ENCODE data around the gene TEKTIP1. TPM values are rescaled to one million over a fixed set of nuclear protein-coding genes. Genes with fewer than 3 reads are reported as not detected.
A peak's percentile ranks its signal among the peaks of the same experiment; 100 is the strongest.
"Not testable (repeated sequence)": the region's sequence is repeated elsewhere in the genome, so short reads cannot be mapped to it uniquely, and the experiment has no call there.

TEKTIP1 gene
- total and polyA plus RNA-seq, 2 of the 4 experiments (the other 2 are of a cell fraction) = not detected

DNA sequence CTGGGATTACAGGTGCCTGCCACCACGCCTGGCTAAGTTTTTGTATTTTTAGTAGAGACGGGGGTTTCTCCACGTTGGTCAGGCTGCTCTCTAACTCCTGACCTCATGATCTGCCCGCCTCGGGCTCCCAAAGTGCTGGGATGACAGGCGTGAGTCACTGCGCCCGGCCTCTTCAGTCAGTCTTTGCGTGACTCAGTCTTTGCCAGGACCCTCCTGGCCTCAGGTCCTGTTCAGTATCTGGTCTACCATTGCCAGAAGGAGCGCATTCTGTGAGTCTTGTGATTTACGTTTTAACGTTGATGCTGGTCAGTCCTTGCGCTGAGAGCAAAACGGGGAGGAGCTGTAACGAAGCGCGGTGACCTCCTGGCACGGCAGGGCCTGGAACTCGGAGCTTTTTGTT is 26.2 kb downstream of the TEKTIP1 start:
- H3K27me3 ChIP-seq (ENCODE audit: control insufficient read depth, insufficient read depth, low read length) = no peaks in the 10 kb centered on the region
- H2BK15ac ChIP-seq (ENCODE audit: low read depth, low read length) = no peak overlapping the region
- H3K27ac ChIP-seq (ENCODE audit: insufficient read depth, low read length) = no peak overlapping the region
- H3K18ac ChIP-seq (ENCODE audit: low read depth, low read length) = no peak overlapping the region
- in situ Hi-C loops (cut with MboI; ENCODE audit: low sequenced_read_pairs) = no loop called here
- intact Hi-C loops (cut with micrococcal nuclease) = no loop called here
- ATAC-seq (ENCODE audit: low read depth) (no peak), DNase-seq (peak; percentile 28)
- no peaks in the 10 kb centered on the region for H3K79me1 ChIP-seq (ENCODE audit: low read depth in 1 of 2, low read length in 2 of 2)
- no peak overlapping the region for H2BK120ac ChIP-seq (ENCODE audit: low read depth, low read length)
- H3K56ac ChIP-seq (ENCODE audit: extremely low read depth, insufficient read depth, low read length) = no peak overlapping the region
- no peak overlapping the region for H2BK20ac ChIP-seq (ENCODE audit: low read depth, low read length)
- no peaks in the 10 kb centered on the region for H3K9me3 ChIP-seq (ENCODE audit: control insufficient read depth, insufficient read depth, low read length)
- H4K20me1 ChIP-seq (ENCODE audit: insufficient read depth, low read length) = no peaks in the 10 kb centered on the region
- no peak overlapping the region for H4K5ac ChIP-seq (ENCODE audit: low read depth, low read length)
- no peaks in the 10 kb centered on the region for H3K4me1 ChIP-seq (ENCODE audit: control insufficient read depth, insufficient read depth, low read length)
- no peak overlapping the region for H3K4me2 ChIP-seq (ENCODE audit: low read depth, low read length)
- no peak overlapping the region for H2AFZ ChIP-seq (replicated peaks; ENCODE audit: low read length, poor library complexity)
- peak overlapping the region; percentile 16; the same call in 1 of the 2 replicates for H2AK5ac ChIP-seq (ENCODE audit: low read depth, low read length)
- dilution Hi-C loops (cut with HindIII; ENCODE audit: low sequenced_read_pairs, unreplicated experiment) = no loop called here
- no peaks in the 10 kb centered on the region for H3K36me3 ChIP-seq (ENCODE audit: control insufficient read depth, insufficient read depth, low read length)
- no peak overlapping the region for H3K23ac ChIP-seq (ENCODE audit: low read depth, low read length)
- H3K9me1 ChIP-seq (ENCODE audit: insufficient read depth, low read length) = 0 out of 2 replicates have a peak, but pooled peaks cover 3% of the 10 kb centered on the region
- WGBS, 2 experiments (ENCODE audit: extremely low coverage in 2 of 2, insufficient read length in 1 of 2) = 85% methylated on average over 16 of the region's 19 CpGs; no CpG with 5 or more reads in 1 of the 2 experiments
- CTCF ChIA-PET = interaction anchor here (0.6 kb wide), 1 partner anchor 605 kb away, joined by 4 read pairs; no protein-coding TSS in a partner anchor
- no peak for TF ChIP-seq RCOR1 (IDR thresholded peaks at IDR 0.05; ENCODE audit: insufficient replicate concordance, low read length)
- TF ChIP-seq CHD1 (IDR thresholded peaks at IDR 0.05; ENCODE audit: low read depth, low read length) = no peak
- no peak for TF ChIP-seq MXI1 (IDR thresholded peaks at IDR 0.05; ENCODE audit: borderline replicate concordance, low read depth, low read length)
- no peak for TF ChIP-seq POLR2A (IDR thresholded peaks at IDR 0.05; ENCODE audit: low read depth, low read length)
- H2AK9ac ChIP-seq (replicated peaks; ENCODE audit: low read depth, low read length, poor library complexity) = peak overlapping the region; percentile 37
- no peak overlapping the region for H3K9ac ChIP-seq (ENCODE audit: low read depth, low read length)
- H2BK5ac ChIP-seq (ENCODE audit: low read depth, low read length, poor library complexity, severe bottlenecking) = no peak overlapping the region
- H3K4me3 ChIP-seq (ENCODE audit: insufficient read depth, low read depth, low read length) = no peak overlapping the region
- no peak overlapping the region for H3K14ac ChIP-seq (replicated peaks; ENCODE audit: low read depth, low read length)
- H4K8ac ChIP-seq (ENCODE audit: low read depth in 2 of 2, low read length in 2 of 2) = no peak overlapping the region
- H4K91ac ChIP-seq (ENCODE audit: insufficient read depth, low read depth, low read length) = no peak overlapping the region; the same call in 1 of the 2 replicates
- no TSS peak for BruUV-seq (replicated peaks)
- no peak overlapping the region for H3K4ac ChIP-seq (ENCODE audit: low read depth, low read length)
- POLR2A ChIA-PET (ENCODE audit: unreplicated experiment) = no interaction called here

DNA sequence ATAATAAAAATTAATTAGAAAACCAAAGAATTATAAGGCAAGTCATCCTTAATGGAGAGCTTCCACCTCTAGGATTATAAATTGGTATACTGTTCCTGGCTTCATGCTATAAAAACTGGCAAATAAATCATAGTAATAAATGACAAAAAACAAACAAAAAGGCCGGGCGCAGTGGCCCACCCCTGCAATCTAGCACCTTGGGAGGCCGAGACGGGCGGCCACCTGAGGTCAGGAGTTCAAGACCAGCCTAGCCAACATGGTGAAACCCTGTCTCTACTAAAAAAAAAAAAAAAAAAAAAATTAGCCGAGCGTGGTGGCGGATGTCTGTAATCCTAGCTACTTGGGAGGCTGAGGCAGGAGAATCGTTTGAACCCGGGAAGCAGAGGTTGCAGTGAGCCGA is 31.1 kb downstream of the TEKTIP1 start:
- not testable (repeated sequence) for BruUV-seq (replicated peaks)

More for the DNA sequence above, 31.1 kb downstream of the TEKTIP1 start:
- H3K27me3 ChIP-seq (ENCODE audit: control insufficient read depth, insufficient read depth, low read length); H4K5ac ChIP-seq (ENCODE audit: low read depth, low read length); H3K56ac ChIP-seq (ENCODE audit: extremely low read depth, insufficient read depth, low read length); H3K4me3 ChIP-seq (ENCODE audit: insufficient read depth, low read depth, low read length); H2AK5ac ChIP-seq (ENCODE audit: low read depth, low read length); H3K23ac ChIP-seq (ENCODE audit: low read depth, low read length); H2AK9ac ChIP-seq (replicated peaks; ENCODE audit: low read depth, low read length, poor library complexity); H3K9me3 ChIP-seq (ENCODE audit: control insufficient read depth, insufficient read depth, low read length); H2AFZ ChIP-seq (replicated peaks; ENCODE audit: low read length, poor library complexity); H3K36me3 ChIP-seq (ENCODE audit: control insufficient read depth, insufficient read depth, low read length); H3K14ac ChIP-seq (replicated peaks; ENCODE audit: low read depth, low read length); H3K18ac ChIP-seq (ENCODE audit: low read depth, low read length); H3K4me2 ChIP-seq (ENCODE audit: low read depth, low read length); H4K91ac ChIP-seq (ENCODE audit: insufficient read depth, low read depth, low read length); H3K9me1 ChIP-seq (ENCODE audit: insufficient read depth, low read length); DNase-seq; H2BK5ac ChIP-seq (ENCODE audit: low read depth, low read length, poor library complexity, severe bottlenecking); H3K4me1 ChIP-seq (ENCODE audit: control insufficient read depth, insufficient read depth, low read length); H4K8ac ChIP-seq (ENCODE audit: low read depth in 2 of 2, low read length in 2 of 2); H3K4ac ChIP-seq (ENCODE audit: low read depth, low read length); in situ Hi-C loops (cut with MboI; ENCODE audit: low sequenced_read_pairs); ATAC-seq (ENCODE audit: low read depth); H2BK20ac ChIP-seq (ENCODE audit: low read depth, low read length); intact Hi-C loops (cut with micrococcal nuclease); H2BK120ac ChIP-seq (ENCODE audit: low read depth, low read length); H2BK15ac ChIP-seq (ENCODE audit: low read depth, low read length); H3K9ac ChIP-seq (ENCODE audit: low read depth, low read length); POLR2A ChIA-PET (ENCODE audit: unreplicated experiment); H3K27ac ChIP-seq (ENCODE audit: insufficient read depth, low read length); dilution Hi-C loops (cut with HindIII; ENCODE audit: low sequenced_read_pairs, unreplicated experiment): not testable (repeated sequence)
- H4K20me1 ChIP-seq (ENCODE audit: insufficient read depth, low read length) = peaks cover 10% of the 10 kb centered on the region; the same call in 1 of the 2 replicates
- WGBS, 2 experiments (ENCODE audit: extremely low coverage in 2 of 2, insufficient read length in 1 of 2) = no CpG with 5 or more reads among the region's 11 CpGs
- H3K79me1 ChIP-seq (ENCODE audit: low read depth in 1 of 2, low read length in 2 of 2) = peaks cover 7 to 22% of the 10 kb centered on the region in 2 experiments; a peak in 3 of 4 replicates
- CTCF ChIA-PET = interaction anchor here (0.6 to 1.1 kb wide), 3 partner anchors 25 to 683 kb away, joined by 3 to 5 read pairs (median 3); no protein-coding TSS in a partner anchor

All from IMR-90 (cell line).